ENCODE measurements around the gene ONECUT1.
A peak's percentile ranks its signal among the peaks of the same experiment; 100 is the strongest.

The ONECUT1 gene

DNA sequence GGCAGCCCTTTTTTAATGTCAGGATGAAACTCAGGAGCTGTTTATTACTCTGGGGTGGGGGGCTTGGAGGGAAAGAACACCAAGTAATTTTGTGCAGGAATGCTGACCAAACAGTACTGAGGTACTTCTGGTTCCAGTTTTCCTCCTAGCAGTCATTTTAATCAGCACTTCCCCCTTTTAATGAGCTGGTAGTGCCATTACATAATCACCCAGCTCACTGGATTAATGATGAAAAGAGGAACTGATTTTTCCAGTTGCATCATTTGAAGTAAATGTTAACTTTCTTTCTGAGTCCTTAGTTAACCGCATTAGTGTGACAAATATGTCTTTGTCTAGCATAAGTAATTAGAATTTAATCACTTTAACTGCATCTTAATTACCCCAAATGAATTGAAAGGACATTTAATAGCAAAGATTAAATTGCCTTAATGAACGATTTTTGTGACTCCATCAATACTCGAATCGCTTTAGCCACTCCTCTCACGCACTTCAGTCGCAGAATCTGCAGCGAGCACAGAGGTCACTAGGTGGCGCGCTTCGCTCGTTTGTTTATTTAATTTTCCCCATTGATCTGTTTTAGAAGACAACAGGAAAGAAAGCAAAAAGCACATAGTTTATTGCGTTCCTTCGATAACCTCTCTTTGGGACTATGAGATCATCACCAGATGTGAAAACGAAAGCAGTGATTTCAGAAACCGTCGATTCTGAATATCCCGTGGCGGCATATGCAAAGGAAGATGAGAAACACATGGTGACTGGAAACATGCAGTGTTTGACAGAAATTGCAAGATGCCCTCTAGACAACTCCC is 9.8 kb downstream of the ONECUT1 start:
- DNase-seq, result peak; percentile 72 to 79

DNA sequence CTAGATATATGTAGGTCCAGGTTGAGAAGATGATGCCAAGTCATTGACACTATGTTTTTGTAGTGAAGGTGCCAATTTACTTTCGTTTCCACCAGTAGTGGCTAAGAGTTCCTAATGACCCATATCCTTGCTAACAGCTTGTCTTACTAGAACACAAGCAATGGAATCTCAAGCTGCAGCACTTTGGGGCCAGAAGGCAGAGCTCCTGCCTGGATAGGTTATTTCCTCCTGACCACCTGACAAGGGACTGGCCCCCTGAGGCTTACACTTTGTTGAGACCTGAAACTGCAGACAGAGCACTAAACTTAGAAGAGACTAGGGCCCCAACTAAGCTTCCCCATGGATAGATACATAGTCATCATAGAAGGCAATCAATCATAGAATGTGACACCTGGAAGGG is 11.7 kb downstream of the ONECUT1 start:
- no peak for DNase-seq

DNA sequence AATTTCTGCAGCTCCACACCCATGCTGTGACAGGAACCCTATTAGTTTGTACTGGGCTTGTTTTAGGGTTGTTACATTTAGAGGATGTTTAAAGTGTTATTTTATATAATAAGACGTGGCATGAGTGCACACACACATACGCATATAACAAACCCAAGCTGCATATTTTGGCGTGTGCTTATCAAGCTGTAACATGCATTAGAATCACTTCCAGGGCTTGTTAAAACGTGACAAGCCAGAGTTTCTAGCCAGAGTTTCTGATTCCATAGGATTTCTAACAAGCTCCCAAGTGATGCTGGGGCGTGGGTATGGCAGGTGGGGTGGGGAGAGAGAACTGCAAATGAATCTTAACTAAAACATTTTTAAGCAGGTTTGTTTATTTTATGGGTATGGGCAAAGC is 17.4 kb downstream of the ONECUT1 start:
- DNase-seq, result no peak

DNA sequence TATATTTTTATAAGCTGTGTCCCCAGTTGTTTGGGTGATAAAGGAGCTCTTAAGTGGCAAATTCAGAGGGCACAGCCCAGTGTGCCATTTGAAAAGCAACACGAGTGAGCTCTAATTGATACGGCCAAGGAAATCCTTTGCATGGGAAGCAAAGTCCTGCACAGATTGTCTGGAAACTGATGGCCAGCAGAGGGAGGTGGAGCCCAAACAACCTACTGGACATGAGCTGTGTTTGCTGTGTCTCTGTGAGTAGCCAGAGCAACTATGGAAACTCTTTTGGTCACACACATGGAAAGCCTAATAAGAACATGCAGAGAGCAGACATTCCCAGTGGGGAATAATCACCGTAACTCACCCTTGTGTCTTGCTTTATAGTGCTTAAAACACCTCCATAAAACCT is 24.4 kb downstream of the ONECUT1 start:
- DNase-seq, result no peak

DNA sequence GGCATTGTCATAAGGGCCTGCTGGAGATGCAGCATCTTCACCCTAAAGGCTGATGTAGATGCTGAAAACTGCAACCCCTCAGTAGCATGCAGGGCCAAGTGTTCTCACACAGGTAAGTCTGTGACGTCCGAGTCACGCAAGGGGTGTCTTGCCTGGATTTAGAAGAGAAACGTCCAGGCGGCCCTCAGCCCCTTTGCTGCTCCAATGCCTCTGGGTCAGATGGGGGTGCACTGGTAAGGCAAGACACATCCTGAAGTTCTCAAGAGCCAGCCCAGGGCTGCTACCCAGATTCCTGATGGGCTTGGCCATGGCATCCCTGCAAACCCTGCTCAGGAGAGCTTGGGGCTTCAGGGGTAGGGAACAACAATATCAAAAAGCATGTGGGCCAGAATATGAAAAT is 25.4 kb downstream of the ONECUT1 start:
- DNase-seq, result no peak

DNA sequence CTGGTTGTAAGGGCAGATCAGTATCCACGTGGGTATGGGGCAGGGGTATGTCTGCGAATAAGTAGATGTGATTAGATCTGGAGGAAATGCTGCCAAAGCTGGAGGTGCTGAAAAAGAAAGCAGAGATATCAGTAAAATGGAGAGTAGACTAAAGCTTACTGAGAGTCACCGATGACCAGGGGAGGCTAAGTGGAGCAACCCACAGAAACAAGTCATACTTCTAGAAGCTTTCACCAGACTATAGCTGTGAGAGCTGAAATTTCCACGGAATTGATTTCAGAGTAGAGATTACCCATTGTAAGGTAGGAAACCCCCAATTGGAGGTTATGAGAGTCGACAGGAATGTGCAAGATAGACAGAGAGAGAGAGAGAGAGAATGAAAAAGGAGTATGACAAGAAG is 27.5 kb downstream of the ONECUT1 start:
- DNase-seq, result no peak

DNA sequence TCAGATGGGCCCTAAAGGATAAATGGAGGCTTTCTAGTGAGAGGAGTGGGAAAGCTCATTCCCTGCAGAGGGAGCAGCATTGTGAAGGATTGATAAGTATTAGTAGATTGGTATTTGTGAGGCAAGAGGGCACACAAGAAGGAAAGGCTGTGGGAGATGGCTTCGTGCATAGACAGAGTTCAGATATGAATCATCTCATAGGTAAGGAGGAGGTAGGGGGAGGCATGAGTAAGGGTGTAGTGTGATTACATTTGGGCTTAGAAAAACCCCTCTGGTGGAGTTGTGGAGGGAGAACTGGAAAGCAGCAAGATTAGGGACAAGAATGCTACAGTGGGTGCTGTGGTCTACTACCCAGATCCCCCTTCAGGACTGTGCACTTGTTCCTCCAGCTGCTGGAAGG is 29.6 kb downstream of the ONECUT1 start:
- DNase-seq, result no peak

DNA sequence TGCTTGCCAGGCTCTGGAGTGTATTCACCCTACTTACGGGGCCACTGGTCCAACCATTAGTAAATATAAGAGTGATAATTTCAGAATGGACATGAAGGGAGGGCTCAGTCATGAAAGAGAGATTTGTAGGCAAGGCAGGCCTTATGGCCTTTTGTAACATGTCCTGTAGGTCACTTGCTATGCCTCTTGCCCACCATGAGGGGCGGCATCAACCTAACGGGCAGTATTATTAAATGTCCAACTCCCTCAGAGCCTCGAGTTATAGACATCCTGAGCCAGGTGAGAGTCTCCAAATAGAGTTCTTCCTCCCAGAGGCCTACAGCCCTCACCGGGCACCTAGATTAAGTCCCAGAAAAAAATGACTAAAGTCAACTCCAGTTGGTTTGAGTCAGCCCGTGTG is 30.2 kb downstream of the ONECUT1 start:
- DNase-seq, result no peak

DNA sequence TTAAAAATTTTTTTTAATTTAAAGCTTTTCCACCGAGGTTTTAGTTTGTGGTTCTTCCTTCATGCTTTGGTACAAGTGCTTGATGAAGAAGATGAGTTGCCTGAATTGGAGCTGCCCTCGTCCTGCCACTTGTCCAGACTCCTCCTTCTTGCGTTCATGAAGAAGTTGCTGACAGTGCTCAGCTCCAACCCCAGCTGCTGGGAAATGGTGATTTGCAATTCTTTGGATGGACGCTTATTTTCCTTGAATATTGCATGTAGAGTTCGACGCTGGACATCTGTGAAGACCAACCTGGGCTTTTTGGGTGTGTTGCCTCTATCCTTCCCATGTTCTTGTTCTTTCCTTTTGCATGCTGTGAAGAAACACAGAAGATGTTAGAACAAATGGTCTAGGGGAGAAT is 32.6 kb downstream of the ONECUT1 start:
- no peak for DNase-seq

DNA sequence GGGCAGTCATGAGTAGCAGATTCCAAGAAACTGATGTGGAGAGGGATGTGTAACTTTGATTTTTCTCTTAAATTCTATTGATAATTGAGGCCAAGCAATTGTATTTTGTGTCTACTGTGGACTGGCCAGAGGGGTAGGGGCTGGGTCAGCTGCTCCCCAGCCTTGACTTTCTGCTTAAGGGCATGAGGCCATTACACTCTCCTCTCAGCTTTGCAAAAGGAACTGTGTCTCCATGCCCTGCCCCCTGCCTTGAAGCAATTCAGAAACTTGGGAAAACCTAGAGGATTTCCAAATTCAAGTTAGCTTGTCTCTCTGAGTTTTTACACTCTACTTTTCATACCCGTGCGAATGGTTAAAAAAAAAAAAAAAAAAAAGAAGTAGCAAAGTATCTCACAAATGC is 38.6 kb downstream of the ONECUT1 start:
- no peak for DNase-seq

DNA sequence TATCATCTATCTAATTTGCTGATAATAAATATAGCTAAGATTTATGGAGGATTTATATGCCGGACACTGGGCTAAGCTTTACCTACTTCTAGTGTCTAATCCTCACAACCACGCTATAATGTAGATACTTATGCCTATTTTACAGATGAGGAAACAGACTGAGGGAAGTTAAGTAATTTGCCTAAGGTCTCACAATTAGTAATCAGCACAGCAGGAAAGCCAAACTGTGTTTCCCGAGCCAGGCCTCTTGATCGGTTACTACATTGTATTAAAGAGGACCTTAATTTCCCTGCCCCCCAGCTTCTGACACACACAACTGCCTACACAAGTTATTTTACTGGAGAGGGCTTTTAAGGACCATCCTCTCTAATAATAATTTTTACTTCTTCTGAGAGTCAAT is 40.9 kb downstream of the ONECUT1 start:
- no peak for DNase-seq

DNA sequence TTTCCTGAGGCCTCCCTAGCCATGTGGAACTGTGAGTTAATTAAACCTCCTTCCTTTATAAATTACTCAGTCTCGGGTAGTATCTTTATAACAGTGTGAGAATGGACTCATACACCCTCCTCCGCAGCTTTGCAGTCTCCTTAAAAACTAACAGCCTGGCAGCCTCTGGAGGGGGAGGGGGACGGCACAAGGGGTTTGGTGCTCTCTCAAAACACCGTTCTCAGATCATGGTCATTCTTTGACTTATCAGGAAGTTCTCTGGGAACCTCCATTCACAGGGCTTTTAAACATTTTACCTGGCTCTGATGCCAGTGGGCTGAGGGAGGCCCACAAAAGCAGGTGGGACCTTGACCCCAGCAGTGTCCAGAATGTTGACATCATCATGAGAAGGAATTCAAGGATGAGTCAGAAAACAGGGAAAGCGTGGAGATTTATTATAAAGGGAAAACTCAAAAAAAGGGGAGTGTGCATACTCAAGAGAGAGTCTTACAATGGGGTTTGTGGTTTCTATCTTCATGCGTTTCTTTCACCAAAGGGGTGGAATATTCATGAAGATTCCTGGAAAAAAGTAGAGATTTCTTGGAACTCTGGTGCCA is 43.9 kb downstream of the ONECUT1 start:
- DNase-seq, result no peak

DNA sequence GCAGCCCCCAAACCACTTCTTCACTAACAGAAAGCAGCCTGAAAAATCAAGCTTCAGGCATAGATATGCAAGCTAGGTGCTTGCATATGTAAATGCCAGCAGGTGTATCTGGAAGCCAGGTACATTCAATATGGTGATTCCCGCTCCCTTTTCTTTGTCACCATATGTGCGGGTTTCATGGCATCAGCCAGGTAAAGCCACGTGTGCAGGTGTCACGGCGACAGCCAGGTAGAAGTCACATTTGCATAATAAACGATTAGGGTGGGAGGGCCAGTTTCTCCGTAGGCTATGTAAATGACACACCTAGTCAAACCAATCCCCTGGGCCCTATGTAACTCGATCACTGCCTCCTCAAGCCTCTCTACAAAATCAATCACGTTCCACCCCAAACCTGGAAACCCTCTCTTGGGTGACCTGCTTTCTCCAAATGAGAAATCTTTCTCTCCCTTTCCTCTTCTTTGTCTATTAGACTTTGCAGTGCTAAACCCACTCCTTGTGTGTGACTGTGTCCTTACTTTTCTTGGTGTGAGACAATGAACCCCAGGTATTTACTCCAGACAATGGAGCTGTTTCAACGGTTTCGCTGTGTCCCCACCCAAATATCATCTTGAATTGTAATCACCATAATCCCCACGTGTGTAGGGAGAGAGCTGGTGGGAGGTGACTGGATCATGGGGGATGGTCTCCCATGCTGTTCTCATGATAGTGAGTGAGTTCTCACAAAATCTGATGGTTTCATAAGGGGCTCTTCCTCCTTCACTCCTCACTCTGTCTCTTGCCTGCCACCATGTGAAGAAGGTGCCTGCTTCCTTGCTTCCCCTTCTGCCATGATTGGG is 44.6 kb downstream of the ONECUT1 start:
- no peak for DNase-seq

DNA sequence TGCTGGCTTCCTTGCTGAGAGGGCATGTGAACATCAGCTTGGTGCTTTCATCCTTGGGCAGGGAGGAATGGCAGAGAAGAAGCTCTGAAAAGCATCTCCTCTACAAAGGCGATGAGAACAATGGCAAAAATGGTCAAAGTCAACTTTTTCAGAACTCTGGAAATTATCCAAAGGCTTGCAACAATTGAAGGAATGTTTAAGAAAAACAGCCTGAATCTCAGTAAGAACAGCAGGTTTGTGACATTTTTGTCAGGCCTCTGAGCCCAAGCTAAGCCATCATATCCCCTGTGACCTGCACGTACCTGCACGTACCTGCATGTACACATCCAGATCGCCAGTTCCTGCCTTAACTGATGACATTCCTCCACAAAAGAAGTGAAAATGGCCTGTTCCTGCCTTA is 51.8 kb downstream of the ONECUT1 start:
- no peak for DNase-seq

DNA sequence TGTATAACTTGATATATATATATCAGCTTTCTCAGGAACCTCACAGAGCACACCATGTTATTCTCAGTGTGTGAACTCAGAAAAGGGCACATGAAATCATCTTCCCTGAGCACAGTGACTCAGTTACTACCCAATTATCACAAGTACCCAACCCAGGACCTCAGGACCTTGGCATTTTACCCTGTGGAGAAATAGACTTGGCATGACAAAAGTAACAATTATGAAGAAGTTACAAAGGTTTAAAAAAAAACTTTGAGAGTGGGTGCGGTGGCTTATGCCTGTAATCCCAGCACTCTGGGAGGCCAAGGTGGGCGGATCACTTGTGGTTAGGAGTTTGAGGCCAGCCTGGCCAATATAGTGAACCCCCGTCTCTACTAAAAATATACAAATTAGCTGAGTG is 52.4 kb downstream of the ONECUT1 start:
- DNase-seq, result no peak

DNA sequence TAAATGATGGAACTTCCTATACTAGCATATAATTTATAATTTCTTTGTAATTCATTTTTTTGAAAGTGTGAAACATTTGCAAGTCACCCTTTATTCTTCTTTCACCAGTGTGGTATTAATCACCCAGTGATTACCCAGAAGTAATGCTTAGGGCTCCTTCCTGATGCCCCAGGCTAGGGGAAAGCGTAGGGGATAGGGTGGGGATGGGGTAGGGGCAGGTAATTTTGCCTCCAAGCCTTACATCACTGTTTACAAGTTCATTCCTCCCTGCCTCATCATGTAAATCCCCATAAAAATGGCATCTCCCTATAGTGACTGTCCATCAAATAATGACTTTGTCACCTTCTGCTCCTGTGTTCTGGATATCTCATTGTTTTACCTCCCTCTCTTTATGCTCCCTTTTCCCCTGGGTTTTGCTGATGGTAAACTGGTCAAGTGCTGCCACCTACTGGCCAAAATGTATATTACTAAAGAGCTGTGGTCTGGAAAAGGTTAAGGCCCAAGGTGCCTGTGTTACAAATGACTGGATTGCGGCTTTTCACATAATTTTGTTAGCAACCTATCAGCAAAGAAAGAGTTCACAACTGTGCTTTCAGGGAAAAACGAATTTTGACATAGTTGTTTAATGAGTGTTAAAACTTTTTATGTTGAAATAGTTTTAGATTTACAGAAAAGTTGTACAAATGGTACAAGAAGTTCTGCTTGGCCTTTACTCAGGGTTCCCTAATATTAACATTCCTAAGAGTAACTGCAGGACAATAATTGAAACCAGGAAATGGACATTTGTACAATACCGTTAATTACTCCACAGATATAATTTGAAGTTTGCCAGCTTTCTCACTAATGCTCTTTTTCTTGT is 54.7 kb downstream of the ONECUT1 start:
- peak; percentile 62 to 67 for DNase-seq

DNA sequence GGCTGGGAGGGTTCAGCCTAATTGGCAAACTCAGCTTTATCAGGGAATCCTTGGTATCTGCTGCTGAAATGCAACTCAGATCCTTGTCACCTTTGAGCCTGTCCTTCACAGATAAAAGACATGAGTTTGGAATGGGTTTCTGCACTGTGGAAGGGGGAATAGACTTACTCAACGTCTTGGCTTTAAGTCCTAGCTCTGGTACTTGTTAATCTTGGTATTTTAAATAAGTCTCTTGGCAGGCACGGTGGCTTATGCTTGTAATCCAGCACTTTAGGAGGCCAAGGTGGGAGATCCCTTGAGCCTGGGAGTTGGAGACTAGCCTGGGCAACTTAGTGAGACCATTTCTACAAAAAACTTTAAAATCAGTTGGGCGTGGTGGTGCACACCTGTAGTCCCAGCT is 55.8 kb downstream of the ONECUT1 start:
- no peak for DNase-seq

DNA sequence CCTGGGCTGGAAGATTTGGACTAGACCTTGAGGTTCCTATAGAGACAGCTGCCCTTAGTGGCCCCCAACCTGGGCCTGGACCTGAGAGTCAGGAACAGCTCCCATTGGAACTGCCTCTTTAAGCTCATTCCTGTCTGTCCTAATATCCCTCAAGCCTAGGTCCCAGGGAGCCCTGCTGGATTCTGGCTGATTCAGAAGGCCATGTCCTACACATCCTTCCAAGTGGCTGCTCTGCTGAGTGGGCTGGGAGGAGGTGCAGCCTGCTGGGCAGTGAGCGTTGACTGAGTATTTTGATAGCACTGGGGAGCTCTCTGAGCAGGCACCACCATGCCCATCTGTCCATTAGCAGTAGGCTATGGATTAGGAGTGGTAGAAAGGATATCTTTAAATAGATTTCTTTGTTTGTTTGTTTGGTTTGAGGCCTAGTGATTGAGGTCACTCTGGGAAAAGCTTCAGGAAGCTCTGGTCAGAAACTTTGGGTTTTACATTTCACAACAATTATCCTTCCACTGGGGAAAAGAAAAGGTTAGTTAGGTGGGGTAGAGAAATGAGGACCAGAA is 56.4 kb downstream of the ONECUT1 start:
- no peak for DNase-seq

DNA sequence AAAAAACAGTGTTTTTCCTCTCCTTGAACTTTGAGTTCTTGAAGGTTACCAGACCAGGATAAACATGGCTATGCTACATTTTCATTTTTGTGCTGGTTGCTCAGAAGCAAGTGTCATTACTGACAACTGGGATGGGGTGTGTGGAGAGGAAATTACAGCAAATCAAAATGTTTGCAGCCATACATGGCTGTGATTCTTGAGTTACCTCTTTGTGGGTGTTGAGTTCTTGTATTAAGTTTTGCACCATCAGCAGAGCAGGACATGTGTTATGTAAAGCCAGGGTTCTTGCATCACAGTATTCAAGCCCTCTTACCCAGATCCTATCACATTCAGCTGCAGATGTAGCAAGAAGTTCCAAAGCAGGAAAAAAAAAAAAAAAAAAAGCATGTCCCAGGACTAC is 57.0 kb downstream of the ONECUT1 start:
- no peak for DNase-seq

DNA sequence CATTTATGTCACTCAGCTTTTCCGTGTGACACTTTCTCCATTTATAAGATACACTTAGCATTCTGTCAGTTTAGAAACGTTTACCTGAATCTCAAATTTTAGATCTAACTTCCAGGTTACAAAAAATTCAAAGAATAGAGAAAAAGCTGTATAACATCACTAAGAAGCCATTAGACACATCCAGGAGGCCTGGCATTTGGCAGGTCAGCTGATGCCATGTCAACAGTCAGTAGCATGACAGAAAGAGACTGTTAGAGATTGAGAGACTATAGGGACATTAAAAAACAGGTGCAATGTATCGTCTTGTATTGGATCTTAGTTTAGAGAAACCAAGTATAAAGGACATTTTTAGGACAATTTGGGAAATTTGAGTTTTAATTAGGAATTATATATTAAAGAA is 57.6 kb downstream of the ONECUT1 start:
- DNase-seq, result no peak

DNA sequence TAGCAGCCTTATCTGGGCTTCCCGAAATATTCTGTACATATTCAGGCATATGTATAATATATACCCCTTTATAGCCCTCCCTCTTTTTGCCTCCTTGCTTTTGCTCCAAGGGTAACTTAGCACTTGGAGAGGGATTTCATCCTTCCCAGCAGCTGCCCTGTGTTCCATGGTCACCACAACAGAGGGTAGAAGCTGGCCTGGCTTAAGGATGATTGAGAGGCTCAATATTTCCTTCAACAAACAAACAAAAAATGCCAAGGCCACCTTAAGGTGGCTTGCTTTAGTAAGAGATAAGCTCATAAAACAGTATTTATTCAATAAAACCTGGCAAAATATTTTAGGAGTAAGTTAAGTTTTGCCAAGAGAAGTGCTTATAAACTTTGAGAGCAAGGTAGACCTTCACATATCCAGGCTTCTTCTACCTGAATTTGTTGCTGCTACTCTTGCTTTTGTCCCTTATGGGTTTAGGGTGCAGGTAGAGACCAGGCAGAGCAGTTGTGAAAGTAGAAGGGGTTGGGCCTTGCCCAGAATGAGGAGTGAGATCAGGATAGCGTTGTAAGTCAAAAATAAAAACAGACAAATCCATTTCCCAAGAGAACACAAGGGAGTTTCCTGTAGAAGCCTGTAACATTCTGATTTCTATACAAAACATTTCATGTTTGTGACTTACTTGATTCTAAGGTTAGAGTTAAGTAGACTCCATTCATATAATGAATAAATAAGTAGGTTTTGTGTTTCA is 58.2 kb downstream of the ONECUT1 start:
- no peak for DNase-seq

DNA sequence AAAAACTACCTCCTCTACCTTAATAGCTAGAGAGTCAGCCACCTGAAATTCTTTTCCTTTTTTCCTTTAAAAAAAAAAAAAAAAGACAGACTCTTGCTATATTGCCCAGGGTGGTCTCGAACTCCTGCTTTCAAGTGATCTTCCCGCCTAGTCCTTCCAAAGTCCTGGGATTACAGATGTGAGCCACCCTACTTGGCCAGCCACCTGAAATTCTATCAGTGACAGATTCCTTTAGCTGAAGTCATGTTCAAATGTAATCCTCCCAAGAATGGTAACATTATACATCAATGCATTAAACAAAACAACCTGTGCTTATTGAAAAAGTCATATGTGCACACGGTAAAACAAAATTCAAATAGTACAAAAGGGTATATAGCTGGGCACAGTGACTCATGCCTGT is 59.1 kb downstream of the ONECUT1 start:
- DNase-seq, result no peak
